NCI-H146 (cell line): Measurements from ENCODE around the gene STK17A.
"Not testable (repeated sequence)": the region's sequence is repeated elsewhere in the genome, so short reads cannot be mapped to it uniquely, and the experiment has no call there.

ENCODE experiments used
- DNase-seq: peaks from one replicate; lab custom pipeline; 2025; lab: John Stamatoyannopoulos, UW

The STK17A gene

DNA sequence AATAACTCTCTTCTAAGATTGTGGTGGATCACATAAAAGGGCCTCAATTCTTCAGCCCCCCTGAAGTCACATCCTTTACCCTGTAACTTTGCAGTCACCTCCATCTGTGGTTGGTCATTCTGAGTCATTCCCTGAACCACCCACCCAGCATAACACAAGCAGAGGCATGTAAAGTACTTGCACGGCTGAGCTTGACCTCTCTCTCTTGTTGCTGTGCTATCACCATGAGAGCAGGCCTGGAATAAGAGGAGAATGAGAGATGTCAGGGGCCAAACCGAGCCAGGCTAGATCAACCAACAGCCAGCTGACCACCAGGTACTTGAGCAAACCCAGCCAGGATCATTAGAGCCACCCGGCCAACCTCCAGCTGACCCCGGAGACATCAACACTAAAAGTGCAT, 13.5 kb upstream of the STK17A start:
- no peak for DNase-seq

DNA sequence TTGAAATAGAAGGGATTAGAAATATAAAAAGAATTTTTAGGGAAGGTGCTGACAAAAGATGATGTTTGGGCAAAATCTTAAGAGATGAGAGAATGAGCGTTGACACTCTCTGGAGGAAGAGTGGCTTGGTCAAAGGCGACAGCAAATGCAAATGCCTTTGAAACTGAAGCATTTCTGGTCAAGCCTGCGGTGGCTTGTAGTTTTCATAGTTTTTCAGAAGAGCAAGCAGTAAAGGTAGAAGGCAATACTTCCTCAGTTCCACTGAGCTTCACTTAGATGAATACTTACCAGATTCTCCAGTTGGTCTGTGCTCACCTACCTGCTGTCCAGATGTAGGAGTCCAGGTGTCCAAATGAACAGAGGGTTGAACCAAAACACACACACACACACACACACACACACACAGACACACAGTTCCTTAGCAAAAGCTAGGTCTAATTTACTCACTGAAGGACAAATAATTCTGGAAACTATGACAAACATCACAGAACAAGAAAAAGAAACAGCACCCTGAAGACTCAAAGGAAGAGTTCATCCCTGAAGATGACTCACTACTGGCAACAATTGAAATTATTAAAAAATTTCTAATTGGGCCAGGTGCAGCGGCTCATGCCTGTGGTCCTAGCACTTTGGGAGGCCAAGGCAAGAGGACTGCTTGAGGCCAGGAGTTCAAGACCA, 12.1 kb upstream of the STK17A start:
- DNase-seq = no peak

DNA sequence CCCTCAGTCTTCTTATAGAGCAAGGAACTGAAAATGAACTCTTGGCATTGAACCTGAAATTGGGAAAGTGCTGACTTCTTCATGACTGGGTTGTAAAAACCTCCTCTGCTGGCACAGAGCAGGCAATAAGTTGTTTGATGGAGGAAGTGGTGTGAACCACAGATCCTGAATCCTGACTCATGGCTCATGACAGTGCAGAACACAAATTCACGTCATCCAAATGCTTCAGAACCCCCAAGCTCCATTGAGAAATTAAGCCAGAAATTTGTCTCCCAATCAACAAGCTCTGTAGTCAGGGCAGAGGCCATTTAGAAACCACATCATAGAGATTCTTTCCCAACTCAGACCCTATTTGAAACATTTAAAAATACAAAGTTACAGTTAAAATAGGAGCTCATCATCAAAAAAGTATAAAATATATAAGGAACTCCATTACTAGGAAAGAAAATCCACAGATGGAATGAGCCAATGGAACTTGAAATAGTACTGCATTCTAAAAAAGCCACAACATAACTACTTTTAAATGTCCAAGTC, 10.3 kb upstream of the STK17A start:
- no peak for DNase-seq

DNA sequence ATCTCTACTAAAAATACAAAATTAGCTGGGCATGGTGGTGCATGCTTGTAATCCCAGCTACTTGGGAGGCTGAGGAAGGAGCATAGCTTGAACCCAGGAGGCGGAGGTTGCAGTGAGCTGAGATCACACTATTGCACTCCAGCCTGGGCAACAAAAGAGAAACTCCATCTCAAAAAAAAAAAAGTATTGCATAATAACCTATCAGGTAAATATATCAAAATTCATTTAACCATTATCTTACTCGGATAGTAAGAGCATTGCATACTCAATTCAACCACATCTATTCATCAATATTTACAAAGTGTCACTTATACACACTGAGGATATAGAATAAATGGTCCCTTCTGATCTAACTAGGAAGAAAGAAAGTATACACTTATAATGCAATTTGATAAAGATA, 9.1 kb upstream of the STK17A start:
- not testable (repeated sequence) for DNase-seq

DNA sequence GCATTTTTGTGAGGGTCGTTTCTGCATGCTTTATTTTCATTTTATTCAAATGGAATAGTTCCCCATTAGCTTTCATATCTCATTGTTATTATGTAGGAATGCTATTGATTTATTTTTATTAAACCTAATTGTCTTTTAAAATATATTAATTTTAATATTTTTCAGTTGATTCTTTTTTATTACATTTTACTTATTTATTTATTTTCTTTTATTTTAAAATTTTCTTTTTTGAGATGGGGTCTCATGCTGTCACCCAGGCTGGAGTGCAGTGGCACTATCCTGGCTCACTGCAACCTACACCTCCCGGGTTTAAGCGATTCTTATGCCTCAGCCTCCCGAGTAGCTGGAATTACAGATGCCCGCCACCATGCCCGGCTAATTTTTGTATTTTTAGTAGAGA, 7.4 kb upstream of the STK17A start:
- DNase-seq = no peak

DNA sequence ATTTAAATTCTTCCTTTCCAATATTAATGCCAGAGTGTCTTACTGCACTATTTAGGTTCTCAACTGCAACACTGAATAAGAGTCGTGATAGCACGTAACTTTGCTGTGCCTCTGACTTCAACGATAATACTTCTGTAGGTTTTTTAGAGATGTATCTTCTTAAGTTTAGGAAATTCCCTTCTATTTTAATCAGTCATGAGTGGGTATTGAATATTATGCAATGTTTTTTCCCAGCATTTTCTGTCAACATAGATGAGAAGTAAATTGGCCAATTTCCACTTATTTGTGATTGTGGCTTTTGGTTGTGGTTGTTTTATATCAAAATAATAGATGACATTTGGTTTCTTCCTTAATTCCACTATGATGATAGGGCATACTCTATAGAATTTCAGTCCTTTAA, 6.7 kb upstream of the STK17A start:
- DNase-seq = no peak

DNA sequence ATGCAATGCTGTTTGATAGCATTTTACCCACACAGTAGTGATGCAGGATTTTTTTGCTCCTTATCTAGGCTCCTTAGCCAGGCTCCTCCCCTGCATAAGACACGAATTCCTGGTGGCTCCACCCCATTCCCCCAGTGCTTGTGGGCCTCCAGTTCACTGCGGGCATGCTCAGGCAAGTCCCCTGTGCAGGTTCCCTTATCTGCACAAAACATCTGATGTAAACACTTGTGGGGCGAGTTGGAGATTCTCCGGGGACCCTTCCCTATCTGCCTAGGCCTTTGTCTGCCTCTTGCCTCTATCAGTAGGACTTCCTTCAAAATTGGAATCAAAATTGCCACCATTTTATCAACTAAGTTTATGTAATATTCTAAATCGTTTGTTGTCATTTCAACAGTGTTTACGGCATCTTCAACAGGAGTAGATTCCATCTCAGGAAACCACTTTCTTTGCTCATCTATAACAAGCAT, 5.4 kb upstream of the STK17A start:
- DNase-seq = no peak

DNA sequence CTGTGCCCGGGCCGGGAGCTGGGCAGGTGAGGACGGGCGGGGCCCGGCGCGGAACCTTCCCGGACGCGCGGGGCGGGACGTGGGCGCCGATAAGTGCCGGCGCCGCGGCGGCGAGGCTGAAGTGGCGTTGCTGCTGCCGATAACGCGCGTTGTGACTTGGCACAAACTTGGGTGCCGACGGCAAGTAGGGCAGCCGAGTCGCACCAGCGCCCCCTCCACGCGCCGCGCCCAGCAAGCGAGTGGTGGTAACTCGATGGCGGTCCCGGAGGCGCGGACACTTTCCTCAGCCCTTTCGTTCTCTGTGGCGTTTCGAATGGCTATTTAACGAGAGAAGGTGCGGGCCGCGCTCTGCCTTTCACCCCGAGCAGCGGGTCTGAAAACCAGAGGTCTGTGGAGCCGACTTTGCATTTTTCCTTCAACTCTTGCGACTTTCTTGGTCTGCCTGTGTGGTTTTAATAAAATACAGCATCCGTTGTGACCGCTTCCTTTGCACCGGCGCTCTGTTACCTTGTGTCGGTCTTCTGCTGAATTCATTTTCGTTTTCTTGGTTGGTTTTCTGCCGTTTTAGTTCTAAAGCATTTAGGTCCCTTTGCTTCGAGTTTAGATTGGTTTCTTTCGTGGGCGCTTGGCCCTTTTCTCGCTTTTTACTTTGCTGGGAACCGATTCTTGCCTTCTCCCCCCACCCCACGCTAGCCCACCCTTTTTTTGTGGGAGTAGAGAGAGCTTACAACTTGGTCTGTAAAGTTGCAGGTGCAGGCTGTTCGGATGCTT, 701 bp downstream of the STK17A start:
- peak; percentile 57 for DNase-seq

DNA sequence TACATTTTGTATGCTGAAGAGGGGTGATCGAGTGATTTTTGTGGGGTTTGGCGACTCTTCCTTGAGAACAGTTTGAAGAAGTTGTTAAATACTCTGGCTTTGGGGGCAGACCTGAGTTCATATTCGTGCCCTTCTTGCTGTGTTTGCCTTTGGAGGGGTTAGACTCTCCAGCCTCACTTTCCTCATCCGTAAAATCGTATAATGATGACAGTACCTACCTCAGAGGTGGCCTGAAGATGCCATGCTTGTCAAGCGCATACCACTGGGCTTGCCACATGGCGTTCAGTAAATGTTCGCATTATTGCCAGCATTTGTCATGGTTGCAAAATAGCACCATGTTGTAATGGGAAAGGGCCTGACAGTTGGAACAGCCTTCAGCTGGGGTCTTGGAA, 1.3 kb downstream of the STK17A start:
- no peak for DNase-seq

DNA sequence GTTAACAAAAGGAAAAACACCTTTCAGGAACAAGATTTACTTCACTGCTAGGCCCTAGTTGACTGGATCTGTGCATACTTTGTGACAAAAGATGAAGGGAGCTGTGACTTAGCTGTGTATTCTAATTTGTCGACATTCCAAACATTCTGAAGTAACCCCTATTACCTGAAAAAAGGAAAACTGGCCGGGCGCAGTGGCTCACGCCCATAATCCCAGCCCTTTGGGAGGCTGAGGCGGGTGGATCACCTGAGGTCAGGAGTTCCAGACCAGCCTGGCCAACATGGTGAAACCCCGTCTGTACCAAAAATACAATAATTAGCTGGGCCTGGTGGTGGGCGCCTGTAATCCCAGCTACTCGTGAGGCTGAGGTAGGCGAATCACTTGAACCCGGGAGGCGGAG, 1.8 kb downstream of the STK17A start:
- DNase-seq = not testable (repeated sequence)

DNA sequence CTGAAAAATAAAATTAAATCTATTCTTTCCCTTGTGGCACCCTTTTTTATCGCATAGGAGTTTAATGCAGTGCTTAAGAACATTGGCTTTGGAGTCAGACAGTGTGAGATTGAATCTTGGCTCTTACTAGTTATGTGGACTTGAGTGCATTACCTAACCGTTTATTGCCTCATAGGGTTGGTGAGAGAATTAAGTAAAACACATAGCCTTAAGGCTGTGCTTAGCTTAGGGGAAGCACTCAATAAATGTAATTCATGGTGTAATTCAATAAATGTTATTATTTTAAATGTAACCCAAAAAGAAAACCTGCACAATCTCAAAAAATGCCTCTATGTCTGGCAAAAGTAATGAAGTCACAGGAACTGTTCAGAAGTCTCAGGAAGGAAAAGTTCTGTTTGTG, 2.7 kb downstream of the STK17A start:
- DNase-seq = no peak

DNA sequence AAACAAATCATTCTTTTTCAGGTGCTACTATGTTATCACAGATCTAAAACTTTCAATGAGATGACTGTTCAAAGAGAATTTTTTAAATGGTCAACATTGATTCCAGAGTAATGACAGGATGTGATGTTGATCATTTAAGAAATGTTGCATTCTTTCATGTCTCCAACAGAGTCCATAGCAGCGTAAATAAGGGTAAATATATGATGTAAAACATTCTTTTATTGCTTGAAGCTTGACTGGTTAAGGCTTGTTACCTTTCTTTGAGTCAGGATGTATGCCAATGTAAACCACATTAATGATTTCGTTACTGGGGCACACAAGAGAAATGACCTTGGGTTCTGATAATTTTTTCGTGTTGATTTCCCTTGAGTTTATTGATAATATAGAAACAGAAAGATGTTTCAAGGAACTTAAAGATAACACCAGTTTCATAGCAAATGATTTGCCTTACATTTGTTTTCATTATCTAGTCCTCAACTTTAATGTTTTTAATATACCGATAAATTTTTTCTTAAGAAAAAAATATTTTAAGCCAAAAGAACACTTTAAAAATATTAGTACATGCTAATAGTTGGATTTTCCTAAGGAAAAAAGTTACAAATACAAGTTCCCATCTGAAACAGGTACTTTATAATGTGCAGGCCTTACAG, 3.5 kb downstream of the STK17A start:
- no peak for DNase-seq

DNA sequence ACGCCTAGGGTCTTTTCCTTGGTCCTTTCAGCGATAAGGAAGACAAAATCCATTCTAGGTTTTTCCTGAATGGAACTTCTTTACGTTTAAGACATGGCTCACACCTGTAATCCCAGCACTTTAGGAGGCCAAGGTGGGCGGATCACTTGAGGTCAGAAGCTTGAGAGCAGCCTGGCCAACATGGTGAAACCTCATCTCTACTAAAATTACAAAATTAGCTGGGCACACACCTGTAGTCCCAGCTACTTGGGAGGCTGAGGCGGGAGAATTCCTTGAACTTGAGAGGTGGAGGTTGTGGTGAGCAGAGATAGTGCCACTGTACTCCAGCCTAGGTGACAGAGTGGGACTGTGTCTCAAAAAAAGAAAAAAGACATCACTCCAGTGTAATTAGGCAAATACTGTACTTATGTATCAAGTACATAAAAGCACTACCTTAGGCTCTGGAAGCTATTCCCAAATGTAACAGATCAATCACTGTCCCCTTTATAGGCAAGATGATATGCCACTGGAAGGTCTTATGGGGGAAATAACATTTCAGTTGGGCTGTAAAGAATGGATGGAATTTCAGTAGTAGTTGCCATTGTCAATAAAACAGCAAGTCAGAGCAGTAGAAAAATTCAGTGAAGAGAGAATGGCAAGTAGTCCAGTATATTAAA, 5.7 kb downstream of the STK17A start:
- no peak for DNase-seq

DNA sequence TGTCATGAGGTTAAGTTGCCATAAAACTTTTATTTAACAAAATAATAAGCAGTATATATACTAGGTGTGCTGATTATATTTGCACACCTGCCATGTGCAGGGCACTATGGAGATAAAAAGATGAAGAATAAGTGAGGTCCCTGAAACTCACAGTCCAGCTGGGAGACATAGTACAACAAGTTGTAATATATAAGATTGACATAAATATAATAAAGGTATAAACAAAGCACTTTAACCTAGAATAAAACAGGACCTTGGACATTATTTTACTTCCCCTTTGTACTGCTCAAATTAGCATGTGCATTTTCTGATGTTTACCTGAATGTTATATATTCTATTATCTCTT, 6.2 kb downstream of the STK17A start:
- DNase-seq = no peak

DNA sequence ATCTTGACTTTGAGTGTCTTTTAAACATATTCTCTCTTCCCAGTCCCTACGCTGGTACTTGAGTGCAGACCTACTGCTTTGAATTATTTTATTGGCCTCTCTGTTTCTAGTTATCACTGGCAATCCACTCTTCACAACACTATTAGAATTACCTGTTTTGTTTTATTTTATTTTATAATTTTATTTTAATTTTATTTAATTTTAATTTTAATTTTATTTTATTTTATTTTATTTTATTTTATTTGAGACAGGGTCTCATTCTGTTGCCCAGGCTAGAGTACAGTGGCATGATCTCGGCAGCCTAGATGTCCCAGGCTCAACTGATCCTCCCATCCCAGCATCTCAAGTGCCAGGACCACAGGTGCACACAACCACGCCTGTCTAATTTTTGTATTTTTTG, 6.8 kb downstream of the STK17A start:
- DNase-seq = no peak

DNA sequence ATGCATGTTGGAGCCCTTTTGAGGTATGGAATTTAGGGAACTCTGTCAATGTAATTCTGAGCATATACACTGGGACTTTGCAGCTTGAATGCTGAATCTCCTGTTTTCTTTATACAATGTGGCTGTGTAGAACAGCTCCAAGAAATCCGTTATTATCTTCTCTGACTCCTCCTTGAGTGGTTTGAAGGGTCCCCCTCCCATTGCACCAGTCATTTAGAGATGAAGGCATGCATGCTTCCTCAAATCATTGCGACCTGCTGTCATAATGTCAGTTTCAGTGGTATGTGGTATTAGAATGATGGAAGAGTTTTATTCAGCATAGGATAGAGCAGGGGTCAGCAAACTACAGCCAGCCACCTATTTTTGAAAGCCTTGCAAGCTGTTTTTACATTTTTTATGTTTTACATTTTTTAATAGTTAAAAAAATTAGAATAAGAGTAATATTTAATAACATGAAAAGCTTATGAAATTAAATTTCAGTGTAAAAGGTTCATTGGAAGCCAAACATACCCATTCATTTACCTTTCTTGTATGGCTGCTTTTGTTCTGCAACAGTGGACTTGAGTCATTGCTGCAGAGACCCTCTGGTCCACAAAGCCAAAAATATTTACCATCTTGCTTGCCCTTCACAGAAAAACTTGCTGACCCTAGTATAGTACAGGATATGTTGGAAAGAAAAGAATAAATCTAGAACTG, 8.1 kb downstream of the STK17A start:
- no peak for DNase-seq

DNA sequence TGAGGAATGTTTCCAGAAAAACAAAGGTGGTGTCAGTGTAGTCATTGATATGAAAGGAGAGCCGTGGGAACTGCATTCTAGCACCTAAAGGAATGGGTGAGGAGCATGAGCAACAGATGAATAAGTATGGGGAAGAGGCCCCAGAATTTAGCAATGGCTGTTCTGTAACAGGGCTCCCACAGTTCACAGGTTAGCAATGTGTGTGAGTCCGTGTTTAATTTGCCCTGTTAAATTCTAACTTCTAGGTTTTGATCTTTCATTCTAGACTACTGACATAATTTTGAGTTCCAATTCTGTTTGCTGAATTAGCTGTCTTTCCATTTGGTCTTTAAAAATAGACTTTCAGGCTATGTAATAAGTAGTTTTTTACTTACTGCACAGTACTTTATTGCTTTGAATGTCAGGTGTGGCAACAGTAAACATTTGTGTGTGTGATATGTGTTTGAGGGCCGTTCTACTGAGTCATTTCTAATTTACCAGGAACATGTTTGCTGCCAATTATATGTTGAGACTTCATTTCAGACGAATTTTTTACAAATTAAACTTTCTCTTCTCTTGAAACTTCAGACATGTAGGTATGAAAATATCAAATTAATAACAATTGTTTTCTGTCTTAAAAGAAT, 8.8 kb downstream of the STK17A start:
- no peak for DNase-seq

DNA sequence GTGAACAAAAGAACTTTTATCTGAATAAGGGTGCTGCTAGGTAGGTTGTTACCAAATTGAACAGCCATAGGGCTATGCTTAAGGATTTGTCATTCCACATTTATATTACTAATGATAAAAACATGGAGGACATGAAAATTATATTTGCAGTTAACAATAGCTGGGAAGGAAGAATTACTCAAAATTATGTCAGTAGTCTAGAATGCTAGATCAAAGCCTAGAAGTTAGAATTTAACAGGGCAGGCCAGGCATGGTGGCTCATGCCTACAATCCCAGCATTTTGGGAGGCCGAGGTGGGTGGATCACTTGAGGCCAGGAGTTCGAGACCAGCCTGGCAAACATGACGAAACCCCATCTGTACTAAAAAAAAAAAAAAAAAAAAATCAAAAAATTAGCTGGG, 9.4 kb downstream of the STK17A start:
- DNase-seq = no peak

DNA sequence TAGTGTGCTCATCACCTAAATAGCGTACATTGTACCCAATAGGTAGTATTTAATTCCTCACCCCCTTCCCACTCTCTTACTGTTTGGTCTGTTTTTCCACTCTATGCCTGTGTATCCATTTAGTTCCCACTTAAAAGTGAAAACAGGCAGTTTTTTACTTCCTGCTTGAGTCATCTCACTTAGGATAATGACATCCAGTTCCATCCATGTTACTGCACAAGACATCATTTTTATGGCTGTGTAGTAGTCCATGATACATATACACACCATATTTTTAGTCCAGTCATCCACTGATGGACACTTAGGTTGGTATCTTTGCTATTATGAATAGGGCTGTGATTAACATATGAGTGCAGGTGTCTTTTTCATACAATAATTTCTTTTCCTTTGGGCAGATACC, 10.1 kb downstream of the STK17A start:
- DNase-seq = no peak

DNA sequence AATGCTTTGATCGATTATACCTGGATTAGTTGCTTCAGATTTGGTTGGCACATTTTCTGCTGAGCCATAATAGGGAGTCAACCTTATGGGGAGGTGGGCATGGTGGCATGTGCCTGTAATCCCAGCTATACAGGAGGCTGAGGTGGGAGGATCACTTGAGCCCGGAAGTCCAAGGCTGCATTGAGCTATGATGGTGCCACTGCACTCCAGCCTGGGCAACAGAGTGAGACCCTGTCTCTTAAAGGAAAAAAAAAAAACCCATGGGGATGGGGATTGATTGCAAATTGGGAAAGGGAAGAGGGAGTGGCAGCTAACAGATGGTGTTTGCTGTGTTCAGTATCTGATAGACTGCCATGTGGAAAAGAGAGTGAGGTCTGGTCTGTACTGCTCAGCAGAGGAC, 11.1 kb downstream of the STK17A start:
- DNase-seq = no peak

DNA sequence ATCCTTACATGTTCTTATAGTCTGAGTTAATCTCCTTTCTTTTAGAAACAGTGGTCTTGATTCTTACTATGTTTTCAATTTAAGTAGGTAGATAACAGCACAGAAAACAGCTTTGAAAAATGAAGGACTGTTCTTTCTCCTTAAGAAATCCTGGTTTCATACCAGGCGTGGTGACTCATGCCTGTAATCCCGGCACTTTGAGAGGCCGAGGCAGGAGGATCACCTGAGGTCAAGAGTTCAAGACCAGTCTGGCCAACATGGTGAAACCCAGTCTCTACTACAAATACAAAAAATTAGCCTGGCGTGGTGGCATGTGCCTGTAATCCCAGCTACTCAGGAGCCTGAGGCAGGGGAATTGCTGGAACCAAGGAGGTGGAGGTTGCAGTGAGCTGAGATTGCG, 13.5 kb downstream of the STK17A start:
- not testable (repeated sequence) for DNase-seq

DNA sequence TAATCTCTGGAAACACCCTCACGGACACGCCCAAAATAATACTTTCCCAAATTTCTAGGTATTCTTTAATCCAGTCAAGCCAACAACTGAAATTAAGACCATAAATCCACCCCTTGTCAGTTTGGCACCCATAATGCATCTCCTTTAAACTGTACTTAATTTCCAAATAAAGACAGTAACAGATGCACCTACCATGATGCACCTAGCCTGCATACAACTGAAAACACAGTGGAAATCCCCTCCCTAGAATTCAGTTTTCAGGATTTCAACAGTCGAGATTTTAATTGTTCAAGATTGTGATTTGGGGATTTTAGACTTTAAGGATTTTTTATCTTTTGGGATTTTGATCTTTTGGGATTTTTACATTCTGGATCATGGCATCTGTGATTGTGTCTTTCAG, 17.1 kb downstream of the STK17A start:
- no peak for DNase-seq
